Sigmoid colon (tissue), 7 donors: ENCODE results near the gene CCDC78. TPM values are rescaled to one million over a fixed set of nuclear protein-coding genes. Genes with fewer than 3 reads are reported as not detected.

Experiments used
- DNase-seq: peaks from one replicate; pipeline ENCODE4 v3.0.0-alpha.2; 2019
- H3K27ac ChIP-seq, 4 donors: fragments of 200-600 bp; sonication (generic); one replicate each; pipeline ENCODE4 v1.5.1; 2016 to 2019; ENCODE audit warnings: mild to moderate bottlenecking in 1 of 4
- H3K27me3 ChIP-seq, 3 donors: fragments of 200-600 bp; sonication (generic); one replicate each; pipeline ENCODE4 v1.5.1; 2019; ENCODE audit warnings: mild to moderate bottlenecking in 1 of 3
- H3K36me3 ChIP-seq, 4 donors: fragments of 200-600 bp; sonication (generic); one replicate each; pipeline ENCODE4 v1.5.1; 2016 to 2019
- H3K4me1 ChIP-seq, 4 donors: fragments of 200-600 bp; sonication (generic); one replicate each; pipeline ENCODE4 v1.5.1; 2017 to 2019
- H3K4me3 ChIP-seq, 4 donors: fragments of 200-600 bp; sonication (generic); one replicate each; pipeline ENCODE4 v1.5.1; 2017 to 2019; ENCODE audit warnings: mild to moderate bottlenecking in 2 of 4, moderate library complexity in 1 of 4
- H3K9me3 ChIP-seq, 4 donors: fragments of 200-600 bp in 3 of 4; sonication (generic) in 3 of 4; one replicate each; pipeline versions ENCODE4 v1.5.1 to v1.6.1; 2013 to 2019
- CTCF ChIP-seq, 4 experiments: fragments of 450-650 bp in 3 of 4; fragments of 200-600 bp in 1 of 4; IDR thresholded peaks; one replicate each; pipeline ENCODE4 v1.5.1; 2016 to 2019; ENCODE audit warnings: antibody characterized with exemption in 4 of 4, mild to moderate bottlenecking in 3 of 4, moderate library complexity in 2 of 4
- EP300 ChIP-seq, 4 donors: sonication (generic); formaldehyde crosslinking; IDR thresholded peaks; one replicate each; pipeline ENCODE4 v1.6.1; 2017; ENCODE audit warnings: antibody characterized with exemption in 4 of 4
- POLR2A ChIP-seq, 2 donors: fragments of 450-650 bp; IDR thresholded peaks; one replicate each; pipeline ENCODE4 v1.6.1; 2016; ENCODE audit warnings: antibody characterized with exemption in 2 of 2, mild to moderate bottlenecking in 2 of 2, moderate library complexity in 2 of 2
- POLR2AphosphoS5 ChIP-seq, 4 donors: sonication (generic); formaldehyde crosslinking; IDR thresholded peaks; one replicate each; pipeline ENCODE4 v1.6.1; 2017; ENCODE audit warnings: antibody characterized with exemption in 4 of 4
- WGBS, 2 donors: extraction: QIAGEN DNeasy Blood & Tissue Kit; methylation state at CpG; one replicate each; pipeline ENCODE4 v1.1.7; 2013; 5-methylcytosine and 5-hydroxymethylcytosine counted together
- intact Hi-C: fragments of 100-400 bp; cut with DNase I; formaldehyde crosslinking; loops from one replicate; pipeline ENCODE4 v1.15.1; 2023
- polyA plus RNA-seq, 3 donors: library from polyadenylated mRNA; stranded (reverse); fragments of 200-250 nt; gene quantifications; one replicate each; pipeline ENCODE4 v1.2.3, GENCODE V29; 2013
- total RNA-seq, 4 donors: library from RNA; depleted of rRNA; stranded (reverse); fragments of >200 nt; gene quantifications; one replicate each; pipeline ENCODE4 v1.1.0, GENCODE V29; 2016
- donor health status: healthy with polysubstance abuse.
- donor health status: Bipolar disorder and iron deficiency.
- donor health status: healthy.

The CCDC78 gene
- total and polyA plus RNA-seq, 7 donors, result 0.49 to 3.4 TPM; not detected in 5

- intact Hi-C loops, result loop anchor here (10.0 kb wide), 1 partner anchor 1085 kb away; the partner anchor contains the start of genes EME2, MRPS34 and NME3
- H3K4me1 ChIP-seq, result peaks cover 0 to 58% (median 48%) of the 10 kb centered on the region in 4 donors
- WGBS, 2 donors, result 80 to 86% methylated on average over 26 of the region's 26 CpGs
- no peaks in the 10 kb centered on the region for H3K9me3 ChIP-seq
- H3K36me3 ChIP-seq, result peaks cover 0 to 23% (median 4%) of the 10 kb centered on the region in 4 donors
- H3K4me3 ChIP-seq, result peak overlapping the region; percentile 75 to 91 (median 81)
- TF ChIP-seq POLR2A (IDR thresholded peaks at IDR 0.05), result no peak
- no peak for TF ChIP-seq CTCF (IDR thresholded peaks at IDR 0.05)
- TF ChIP-seq POLR2AphosphoS5 (IDR thresholded peaks at IDR 0.05), result no peak
- no peak for TF ChIP-seq EP300 (IDR thresholded peaks at IDR 0.05)
- DNase-seq, result no peak
- H3K27me3 ChIP-seq, result peaks cover 16 to 29% (median 17%) of the 10 kb centered on the region in 3 donors
- H3K27ac ChIP-seq, result peak overlapping the region; percentile 85 to 87 (median 86)
These were observed 36.9 kb downstream of the CCDC78 start for GRCh38 chr16:689175-689897.

GRCh38 chr16:687499-687898 lies 38.7 kb downstream of the CCDC78 start:
- TF ChIP-seq POLR2AphosphoS5 (IDR thresholded peaks at IDR 0.05) (no peak), POLR2A (IDR thresholded peaks at IDR 0.05) (no peak), CTCF (IDR thresholded peaks at IDR 0.05) (no peak), EP300 (IDR thresholded peaks at IDR 0.05) (no peak)
- Histone ChIP-seq H3K4me1 (peaks cover 0 to 63% (median 56%) of the 10 kb centered on the region in 4 donors), H3K27ac (no peak overlapping the region), H3K9me3 (no peaks in the 10 kb centered on the region), H3K27me3 (peaks cover 0 to 10% (median 0%) of the 10 kb centered on the region in 3 donors), H3K4me3 (no peak overlapping the region), H3K36me3 (peaks cover 3 to 31% (median 11%) of the 10 kb centered on the region in 4 donors)
- no peak for DNase-seq
- 92 to 93% methylated on average over 19 of the region's 19 CpGs for WGBS, 2 donors
- intact Hi-C loops, result loop anchor here (10.0 kb wide), 1 partner anchor 1087 kb away; the partner anchor contains the start of genes EME2, MRPS34 and NME3

GRCh38 chr16:686459-687260 lies 39.6 kb downstream of the CCDC78 start:
- 95 to 96% methylated on average over 51 of the region's 51 CpGs for WGBS, 2 donors
- no peak for DNase-seq
- no peak overlapping the region for H3K27ac ChIP-seq
- peaks cover 0 to 2% (median 0%) of the 10 kb centered on the region in 3 donors for H3K27me3 ChIP-seq
- H3K9me3 ChIP-seq, result no peaks in the 10 kb centered on the region
- TF ChIP-seq POLR2AphosphoS5 (IDR thresholded peaks at IDR 0.05) (no peak), CTCF (IDR thresholded peaks at IDR 0.05) (no peak), POLR2A (IDR thresholded peaks at IDR 0.05) (no peak), EP300 (IDR thresholded peaks at IDR 0.05) (no peak)
- peaks cover 0 to 71% (median 64%) of the 10 kb centered on the region in 4 donors for H3K4me1 ChIP-seq
- H3K36me3 ChIP-seq, result peaks cover 11 to 40% (median 20%) of the 10 kb centered on the region in 4 donors
- intact Hi-C loops, result loop anchor here (10.0 kb wide), 1 partner anchor 1088 kb away; the partner anchor contains the start of genes EME2, MRPS34 and NME3
- H3K4me3 ChIP-seq, result no peak overlapping the region

GRCh38 chr16:685967-686366 lies 40.3 kb downstream of the CCDC78 start:
- Histone ChIP-seq H3K27ac (no peak overlapping the region), H3K36me3 (peaks cover 14 to 41% (median 21%) of the 10 kb centered on the region in 4 donors), H3K4me3 (no peak overlapping the region), H3K9me3 (no peaks in the 10 kb centered on the region), H3K27me3 (no peaks in the 10 kb centered on the region), H3K4me1 (peaks cover 0 to 76% (median 71%) of the 10 kb centered on the region in 4 donors)
- TF ChIP-seq CTCF (IDR thresholded peaks at IDR 0.05) (no peak), EP300 (IDR thresholded peaks at IDR 0.05) (no peak), POLR2AphosphoS5 (IDR thresholded peaks at IDR 0.05) (no peak), POLR2A (IDR thresholded peaks at IDR 0.05) (no peak)
- WGBS, 2 donors, result 44 to 72% methylated on average over 10 of the region's 10 CpGs
- intact Hi-C loops, result loop anchor here (2.0 to 10.0 kb wide), 2 partner anchors 35 to 1089 kb away; partner anchors contain the start of genes ANTKMT, EME2, MRPS34 and NME3
- DNase-seq, result no peak
